HG02759 (cell line): ENCODE results near the gene BFAR.
"Not testable (repeated sequence)": the region's sequence is repeated elsewhere in the genome, so short reads cannot be mapped to it uniquely, and the experiment has no call there.

ENCODE experiments used
- ATAC-seq: cut with Tn5 transposase; IDR thresholded peaks from one replicate; pipeline ENCODE4 v1.9.1; 2021; ENCODE audit warnings: mild to moderate bottlenecking, moderate library complexity; ENCODE audit not compliant: unreplicated experiment

Gene BFAR

DNA sequence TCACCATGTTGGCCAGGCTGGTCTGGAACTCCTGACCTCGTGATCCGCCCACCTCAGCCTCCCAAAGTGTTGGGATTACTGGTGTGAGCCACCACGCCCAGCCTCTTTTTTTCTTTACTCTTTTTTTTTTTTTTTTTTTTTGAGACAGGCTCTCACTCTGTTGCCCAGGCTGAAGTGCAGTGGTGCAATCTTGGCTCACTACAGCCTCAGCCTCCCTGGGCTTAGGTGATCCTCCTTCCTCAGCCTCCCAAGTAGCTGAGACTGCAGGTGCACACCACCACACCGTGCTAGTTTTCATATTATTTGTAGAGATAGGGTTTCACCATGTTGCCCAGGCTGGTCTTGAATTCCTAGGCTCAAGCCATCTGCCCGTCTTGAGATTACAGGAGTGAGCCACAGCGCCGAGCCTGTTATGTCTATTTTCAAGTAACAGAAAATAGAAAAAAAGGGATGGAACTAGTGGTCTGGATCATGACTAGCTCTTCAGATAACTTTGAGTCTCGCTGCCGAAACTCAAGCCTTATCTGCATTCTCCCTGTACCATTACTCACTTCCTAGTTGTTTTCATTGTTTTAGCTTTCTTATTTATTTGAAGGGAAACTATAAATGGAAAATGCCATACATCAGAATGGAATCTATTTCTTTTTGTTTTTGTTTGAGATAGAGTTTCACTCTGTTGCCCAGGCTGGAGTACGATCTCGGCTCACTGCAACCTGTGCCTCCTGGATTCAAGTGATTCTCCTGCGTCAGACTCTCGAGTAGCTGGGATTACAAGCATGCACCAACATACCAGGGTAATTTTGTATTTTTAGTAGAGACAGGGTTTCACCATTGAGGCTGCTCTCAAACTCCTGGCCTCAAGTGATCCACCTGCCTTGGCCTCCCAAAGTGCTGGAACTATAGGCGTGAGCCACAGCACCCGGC lies 53.4 kb downstream of the BFAR start:
- not testable (repeated sequence) for ATAC-seq

DNA sequence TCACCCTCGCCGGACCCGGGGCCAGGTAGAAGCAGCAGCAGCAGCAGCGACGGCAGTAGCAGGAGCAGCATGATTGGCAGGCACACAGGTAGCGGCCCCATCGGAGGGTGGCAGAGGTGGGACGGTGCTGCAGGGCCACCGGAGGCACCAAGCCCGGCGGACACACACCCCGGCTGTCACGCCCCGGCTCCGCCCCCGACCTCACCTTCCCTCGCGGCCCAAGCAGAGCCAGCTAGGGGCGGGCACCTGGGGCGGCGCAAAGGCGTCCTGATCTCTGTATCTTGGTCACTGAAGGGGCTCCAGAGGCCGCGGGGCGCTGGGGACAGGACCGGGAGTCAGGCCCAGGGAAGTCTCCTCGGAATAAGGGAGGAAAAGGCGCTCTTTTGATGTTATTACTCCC lies 61.4 kb downstream of the BFAR start, which contains the start of gene PLA2G10:
Gene PLA2G10, minus strand, starts transcription at position 180 of the 400 bp plus-strand sequence. Its CDS starts 79 bp downstream, at position 101.
- ATAC-seq: not testable (repeated sequence)

DNA sequence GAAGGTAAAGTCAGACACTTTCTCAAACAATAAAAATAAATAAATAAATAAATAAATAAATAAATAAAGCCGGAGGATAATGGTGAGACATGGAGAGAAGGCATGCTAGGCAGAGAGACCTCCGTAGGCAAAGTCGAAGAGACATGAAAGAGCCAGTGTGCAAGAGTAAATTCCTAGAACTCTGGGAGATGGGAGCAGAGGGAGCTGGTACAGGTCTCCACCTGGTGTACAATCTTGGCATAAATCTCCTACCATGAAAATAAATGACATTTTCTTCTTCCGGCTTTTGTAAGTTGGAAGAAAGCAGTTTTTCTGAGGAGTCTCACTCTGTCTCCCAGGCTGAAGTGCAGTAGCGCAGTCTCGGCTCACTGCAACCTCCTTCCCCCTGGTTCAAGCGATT lies 69.1 kb downstream of the BFAR start:
- not testable (repeated sequence) for ATAC-seq

DNA sequence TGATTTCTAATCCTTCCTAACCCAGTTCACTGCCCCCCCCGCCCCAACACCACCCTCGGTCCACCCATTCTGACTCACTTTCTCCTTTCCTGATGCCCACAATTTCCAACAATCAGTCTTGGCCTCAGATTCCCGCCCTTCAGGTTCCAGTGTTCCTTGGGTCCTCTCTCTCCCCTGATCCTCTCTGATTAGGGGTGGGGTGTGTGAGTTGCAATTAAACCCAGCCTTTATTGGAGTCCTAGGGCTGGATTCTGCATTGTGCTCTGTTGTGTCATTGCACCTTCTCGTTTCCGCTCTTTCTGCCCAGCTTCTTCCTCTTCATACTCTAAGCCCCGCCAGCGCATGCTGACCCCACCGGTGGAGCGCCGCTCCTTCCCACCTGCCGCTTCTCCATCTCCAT lies 69.9 kb downstream of the BFAR start:
- not testable (repeated sequence) for ATAC-seq

DNA sequence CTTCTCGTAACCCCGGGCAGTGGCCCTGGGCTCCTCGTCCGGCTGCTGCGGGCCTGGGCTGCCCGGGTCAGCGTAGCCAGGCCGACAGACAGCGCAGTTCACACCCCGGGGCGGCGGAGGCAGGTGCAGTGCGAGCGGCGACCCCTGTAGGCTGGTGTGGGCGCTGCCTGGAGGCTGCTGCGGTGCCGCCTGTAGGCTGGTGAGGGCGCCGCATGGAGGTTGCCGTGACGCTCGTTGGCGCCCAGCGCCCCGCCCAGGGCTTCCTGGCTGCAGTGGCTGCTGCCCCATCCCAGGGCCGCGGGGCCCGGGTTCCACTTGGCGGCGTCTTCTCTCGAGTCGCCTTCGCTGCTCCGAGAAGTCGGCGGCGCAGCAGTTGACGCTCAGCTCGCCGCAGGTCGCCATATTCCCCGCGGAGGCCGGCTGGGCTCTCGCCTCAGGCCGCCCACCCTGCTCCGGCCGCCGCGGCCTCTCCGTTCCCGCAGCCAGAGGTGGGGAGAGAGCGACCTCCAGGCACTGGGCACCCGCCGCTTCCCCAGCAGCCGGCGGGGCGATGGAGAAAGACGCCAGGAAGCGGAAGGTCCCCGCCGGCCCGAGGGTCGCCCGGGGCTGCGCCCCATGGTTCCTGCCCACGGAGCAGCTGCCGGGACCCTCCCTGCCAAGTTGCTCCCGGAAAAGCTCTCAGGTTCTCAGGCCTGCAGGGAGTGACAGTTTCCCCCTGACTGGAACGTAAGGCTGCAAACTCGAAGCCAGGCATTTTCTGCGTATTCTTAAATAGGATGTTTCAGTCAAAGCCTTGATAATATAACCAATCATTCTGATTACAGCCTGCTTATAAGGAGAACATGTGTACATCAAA lies 70.6 kb downstream of the BFAR start, which contains the start of gene NPIPA3:
Gene NPIPA3, plus strand, starts transcription at position 256 of the 856 bp plus-strand sequence. CDS start 5,533 bp downstream, outside the sequence.
- peak; percentile 99 for ATAC-seq
